GM18951 (cell line): ENCODE data around the gene FRMD3.

Source experiments
- POLR2A ChIP-seq: IDR thresholded peaks from 4 replicates; pipeline ENCODE4 v1.6.1; 2011; ENCODE audit warnings: mild to moderate bottlenecking; ENCODE audit not compliant: insufficient read length, insufficient read depth; ENCODE audit errors: extremely low read depth
- in situ Hi-C: fragments of 300-500 bp; cut with MboI; formaldehyde crosslinking; loops from one replicate; pipeline ENCODE4 v1.12.0; 2022; ENCODE audit warnings: low sequenced_read_pairs, mixed read lengths, inconsistent platforms; ENCODE audit not compliant: unreplicated experiment

Gene FRMD3

DNA sequence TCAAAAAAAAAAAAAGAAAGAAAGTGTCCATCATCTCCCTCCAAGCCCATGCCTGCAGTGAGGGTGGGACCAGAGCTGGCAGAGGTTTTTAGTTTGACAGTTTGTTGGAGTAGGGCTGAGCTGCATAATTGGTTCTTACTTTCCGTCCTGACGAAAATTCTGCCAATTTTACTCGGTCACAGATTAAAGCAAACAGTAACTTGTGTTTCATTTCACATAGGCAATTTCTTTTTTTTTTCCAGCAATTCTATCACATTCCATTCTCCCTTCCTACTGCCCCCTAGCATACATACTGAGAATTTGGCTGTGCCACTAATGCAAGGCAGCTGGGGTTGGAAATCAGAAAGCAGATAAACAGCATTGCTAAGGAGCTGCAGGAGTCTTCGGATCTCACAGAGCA lies 132.4 kb downstream of the FRMD3 start:
- in situ Hi-C loops = no loop called here
- TF ChIP-seq POLR2A = no peak

DNA sequence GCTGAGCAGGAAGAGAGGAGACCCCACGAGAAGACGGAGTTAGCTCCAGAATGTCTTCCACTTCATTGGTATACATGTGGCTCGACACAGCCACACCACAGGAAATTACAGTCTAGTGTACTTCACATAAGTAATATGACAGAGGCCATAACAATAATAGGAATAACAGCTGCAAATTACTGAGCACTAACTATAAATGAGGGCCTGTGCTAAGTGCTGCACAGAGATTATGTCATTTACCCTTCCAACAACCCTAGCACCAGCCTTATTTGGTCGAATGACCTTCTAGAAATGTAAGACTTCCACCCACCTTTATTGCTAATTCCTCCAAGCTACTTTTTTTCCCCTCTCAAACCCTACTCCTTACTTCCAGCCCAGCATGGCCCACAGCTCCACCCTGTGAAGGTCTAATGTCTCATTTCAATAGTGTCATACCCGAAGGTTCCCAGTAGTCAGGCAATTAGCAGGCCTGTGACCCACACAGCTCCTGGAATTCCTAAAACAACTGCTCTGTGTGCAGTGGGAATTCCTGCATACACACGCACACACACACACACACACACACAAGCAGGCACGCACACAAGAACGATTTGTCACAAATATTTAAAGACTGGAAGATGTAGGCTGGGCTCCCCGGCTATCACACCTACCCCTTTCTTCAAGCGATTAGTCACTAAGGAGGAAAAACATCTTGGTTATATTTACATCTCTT lies 134.5 kb downstream of the FRMD3 start:
- TF ChIP-seq POLR2A = no peak
- in situ Hi-C loops = no loop called here

DNA sequence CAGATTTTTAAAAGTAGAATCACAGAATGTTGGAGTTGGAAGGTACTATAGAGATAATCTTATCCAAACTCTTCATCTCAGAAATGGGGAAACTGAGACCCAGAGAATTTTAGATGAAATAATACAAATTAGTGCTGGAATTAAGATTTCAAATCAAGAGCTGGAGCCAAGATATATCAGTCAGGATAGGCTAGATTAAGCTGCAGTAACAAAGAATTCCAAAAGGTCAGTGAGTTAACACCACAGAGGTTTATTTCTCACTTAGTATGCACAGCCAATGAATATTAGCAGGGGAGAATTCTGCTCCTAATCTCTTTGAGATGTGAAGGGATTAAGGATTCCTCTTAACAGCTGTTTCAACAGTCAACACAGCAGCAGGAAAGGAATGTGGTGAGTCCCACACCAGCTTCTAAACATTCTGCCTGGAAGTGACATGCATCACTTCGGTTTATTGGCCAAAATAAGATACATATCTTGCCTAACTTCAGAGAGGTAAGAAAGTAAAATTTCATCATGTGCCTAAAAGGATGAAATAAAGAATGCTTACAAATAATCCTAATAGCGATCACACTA lies 136.8 kb downstream of the FRMD3 start:
- no peak for TF ChIP-seq POLR2A
- in situ Hi-C loops = no loop called here

DNA sequence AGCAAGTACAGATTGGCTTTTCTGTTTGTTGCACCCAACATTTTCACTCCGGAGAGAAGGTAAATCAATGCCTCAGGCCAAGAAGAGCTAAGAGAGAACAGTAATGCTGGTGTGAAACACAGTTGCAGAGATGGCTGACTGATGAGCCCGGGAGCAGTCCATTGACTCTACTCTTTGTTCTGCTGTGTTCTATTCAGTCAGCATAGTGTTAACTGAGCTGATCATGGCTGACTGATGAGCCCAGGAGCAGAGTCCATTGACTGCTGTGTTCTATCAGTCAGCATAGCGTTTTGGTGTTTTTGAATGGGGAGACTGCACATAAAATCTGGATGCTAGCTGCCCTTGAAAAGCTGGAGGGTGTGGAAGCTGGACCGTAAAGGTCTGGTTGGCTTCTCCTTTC lies 141.4 kb downstream of the FRMD3 start:
- no peak for TF ChIP-seq POLR2A
- in situ Hi-C loops = no loop called here

DNA sequence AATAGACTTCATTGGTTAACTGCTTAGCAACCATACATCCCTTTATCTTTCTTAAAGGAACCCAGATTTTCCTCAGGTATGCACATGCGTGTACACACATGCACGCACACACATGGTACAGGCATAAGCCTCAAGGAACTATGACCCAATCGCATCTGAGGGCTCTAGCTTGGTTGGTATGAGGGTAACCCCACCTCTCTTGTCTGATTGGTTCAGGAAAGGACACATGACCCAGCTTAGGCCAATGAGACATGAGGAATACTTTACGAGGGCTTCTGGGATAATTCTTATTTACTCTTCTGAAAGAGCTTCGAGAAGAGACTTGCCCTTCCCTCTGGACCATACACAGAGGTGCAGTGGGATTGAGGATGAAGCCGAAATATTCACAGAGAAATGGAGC lies 141.9 kb downstream of the FRMD3 start:
- in situ Hi-C loops = no loop called here
- TF ChIP-seq POLR2A = no peak

DNA sequence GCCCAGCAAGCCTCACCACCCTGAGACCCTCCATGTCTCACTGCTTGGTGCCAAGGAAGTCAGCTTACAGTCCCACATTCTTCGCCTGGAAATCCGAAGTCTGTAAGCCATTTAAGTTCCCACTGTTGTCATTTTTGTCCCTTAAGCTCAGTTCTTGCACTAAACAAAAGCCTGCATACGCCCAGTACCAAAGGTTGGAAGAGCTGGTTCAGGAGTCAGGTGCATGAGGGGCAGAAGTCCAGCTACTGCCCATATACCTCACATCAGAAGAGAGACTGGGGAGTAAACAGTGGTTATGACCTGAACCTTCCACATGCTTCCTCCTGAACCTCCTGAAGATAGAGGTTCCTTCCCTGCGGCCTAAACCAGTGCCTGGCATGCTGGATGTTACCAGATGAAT lies 146.0 kb downstream of the FRMD3 start:
- TF ChIP-seq POLR2A = no peak

DNA sequence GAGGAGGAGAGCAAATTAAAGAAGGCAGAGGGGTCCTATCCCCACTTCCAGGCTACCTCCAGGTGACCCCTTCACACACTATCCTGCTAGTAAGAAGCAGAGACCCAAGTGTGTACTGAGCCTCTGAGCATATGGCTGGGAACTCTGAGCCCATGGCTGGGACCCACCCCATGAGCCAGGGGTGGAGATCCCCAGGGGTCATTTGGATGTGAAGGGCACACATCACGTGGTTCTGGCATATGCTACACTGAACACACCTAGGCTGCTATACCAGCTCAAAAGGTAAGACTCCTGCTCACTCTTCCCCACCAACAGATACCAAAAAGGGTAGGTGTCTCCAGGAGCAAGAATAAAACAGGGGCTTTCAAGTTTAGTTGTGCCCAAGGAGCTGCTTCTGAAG lies 149.9 kb downstream of the FRMD3 start:
- no peak for TF ChIP-seq POLR2A

More for the DNA sequence above, 146.0 kb downstream of the FRMD3 start:
- in situ Hi-C loops = no loop called here

DNA sequence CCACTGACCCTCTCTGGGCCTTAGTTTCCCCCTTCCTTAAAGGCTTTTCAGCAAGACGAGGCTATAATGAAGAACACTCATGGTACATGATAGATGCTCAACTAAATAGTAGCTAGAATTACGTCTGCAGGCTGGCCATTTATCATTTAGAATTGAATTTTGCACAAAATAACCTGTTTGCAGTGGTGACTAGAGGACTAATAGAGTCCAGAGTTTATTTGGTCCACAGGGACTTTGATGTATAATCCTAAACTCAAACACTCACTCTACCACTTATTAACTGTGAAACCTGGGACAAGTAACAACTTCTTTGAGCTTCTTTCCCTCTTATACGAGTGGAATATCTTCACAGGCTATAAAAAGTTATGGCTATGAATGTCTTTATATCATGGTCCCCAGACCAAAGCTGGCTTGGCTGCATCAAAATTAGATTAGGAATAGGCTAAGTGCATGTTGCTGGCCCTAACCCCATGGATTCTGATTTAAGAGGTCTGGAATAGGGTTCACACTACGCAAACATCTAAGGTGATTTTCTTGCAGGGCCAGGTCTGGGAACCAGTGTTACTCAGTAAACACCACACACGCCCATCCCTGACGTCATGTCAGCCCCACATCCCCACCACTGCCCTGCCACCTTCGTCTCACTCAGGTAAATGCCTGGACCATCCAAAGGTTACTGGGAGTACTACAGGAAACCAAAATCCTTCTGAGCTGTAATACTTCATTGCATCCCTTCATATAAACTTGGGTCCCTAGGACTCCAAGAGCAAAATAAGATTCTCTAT lies 150.6 kb downstream of the FRMD3 start:
- in situ Hi-C loops = no loop called here

More for the DNA sequence above, 149.9 kb downstream of the FRMD3 start:
- in situ Hi-C loops = no loop called here

DNA sequence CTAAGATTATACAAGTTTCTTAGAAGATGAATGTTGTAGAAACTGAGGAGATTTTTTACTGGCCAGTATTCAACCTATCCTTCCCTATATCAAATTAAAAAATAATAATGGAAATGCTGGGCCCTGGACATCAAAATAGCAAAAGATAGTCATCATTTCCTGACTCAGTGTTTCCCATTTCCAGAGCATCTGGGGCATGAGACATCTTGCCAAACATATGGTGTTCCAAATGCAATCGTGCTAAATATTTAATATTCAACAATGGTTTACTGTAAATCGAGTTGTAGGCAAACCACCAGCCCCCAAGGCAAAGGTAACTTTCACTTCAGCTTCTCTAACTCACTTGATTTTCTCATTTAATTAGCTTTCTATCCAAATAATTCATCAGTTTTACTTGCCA lies 152.9 kb downstream of the FRMD3 start:
- no peak for TF ChIP-seq POLR2A
- in situ Hi-C loops = no loop called here

More for the DNA sequence above, 150.6 kb downstream of the FRMD3 start:
- TF ChIP-seq POLR2A = no peak

DNA sequence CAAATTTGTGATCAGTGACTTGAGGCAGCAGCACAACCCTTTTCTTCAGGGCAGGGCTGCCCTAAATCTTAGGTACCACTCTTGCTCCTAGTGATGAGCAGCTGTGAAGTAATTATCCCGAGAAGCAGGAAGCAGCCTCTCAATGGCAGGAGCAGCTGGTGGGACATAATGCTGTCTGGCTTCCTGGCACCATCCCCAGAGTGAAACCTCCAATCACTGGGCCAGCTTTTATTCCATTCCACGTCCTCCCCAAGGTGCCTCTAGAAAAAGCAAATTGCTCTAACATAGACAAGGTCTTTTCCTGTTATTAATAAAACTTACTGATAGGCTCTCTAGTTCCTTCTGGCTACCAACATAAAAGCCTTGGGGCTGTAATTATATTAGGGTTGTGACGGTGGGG lies 154.0 kb downstream of the FRMD3 start:
- in situ Hi-C loops = no loop called here
- TF ChIP-seq POLR2A = no peak

DNA sequence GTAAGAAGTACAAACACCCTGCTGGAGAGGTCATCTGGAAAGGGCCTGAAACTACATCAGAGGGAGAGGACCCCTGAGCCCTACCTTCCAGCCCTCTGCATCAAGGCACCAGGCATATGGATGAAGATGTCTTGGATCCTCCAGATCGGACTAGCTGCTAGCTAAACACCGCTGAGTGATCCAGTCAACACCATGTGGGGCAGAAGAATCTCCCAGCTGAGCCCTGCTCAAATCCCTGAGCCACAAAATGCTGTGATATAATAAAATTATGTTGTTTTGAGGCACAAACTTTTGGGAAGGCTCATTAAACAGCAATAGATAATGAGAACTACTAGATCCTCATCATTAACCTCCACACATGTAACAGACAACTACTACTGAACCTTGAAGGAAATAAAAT lies 155.2 kb downstream of the FRMD3 start:
- in situ Hi-C loops = no loop called here
- no peak for TF ChIP-seq POLR2A

DNA sequence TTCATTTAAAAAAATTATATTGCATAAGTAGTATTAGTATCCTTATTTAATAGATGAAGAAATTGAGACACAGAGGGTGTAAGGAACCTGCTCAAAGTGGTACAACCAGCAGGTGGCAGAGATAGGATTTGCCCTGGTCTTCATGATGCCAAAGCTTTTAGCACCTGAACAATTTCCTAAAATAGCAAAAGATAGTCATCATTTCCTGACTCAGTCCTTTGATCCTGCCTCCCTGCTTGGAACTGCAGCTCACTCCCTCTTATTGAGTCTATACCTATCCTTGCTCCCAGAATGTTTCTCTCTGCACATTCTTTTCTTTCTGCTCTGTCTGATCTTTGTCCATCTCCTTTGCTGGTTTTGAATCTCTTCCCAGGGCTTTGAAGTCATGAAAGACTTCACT lies 155.8 kb downstream of the FRMD3 start:
- no peak for TF ChIP-seq POLR2A
- in situ Hi-C loops = no loop called here

DNA sequence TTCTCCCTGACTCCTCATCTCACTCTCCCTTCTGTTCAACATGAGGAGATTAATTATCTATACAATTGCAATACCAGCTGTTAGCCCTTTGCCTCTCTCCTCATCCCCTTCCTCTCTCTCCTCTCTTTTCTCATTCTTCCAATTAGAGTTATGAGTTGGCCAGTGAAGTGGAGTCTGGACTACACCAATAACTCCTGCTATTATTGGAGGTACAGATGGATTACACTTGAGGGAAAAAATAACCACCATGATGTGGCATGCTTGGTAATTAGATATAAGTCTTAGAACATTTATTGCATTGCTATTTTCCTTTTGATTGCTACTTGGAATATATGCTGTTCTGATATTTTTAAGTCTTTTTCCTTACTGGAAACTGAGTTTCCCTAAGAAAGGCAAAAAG lies 159.2 kb downstream of the FRMD3 start:
- in situ Hi-C loops = no loop called here
- TF ChIP-seq POLR2A = no peak

DNA sequence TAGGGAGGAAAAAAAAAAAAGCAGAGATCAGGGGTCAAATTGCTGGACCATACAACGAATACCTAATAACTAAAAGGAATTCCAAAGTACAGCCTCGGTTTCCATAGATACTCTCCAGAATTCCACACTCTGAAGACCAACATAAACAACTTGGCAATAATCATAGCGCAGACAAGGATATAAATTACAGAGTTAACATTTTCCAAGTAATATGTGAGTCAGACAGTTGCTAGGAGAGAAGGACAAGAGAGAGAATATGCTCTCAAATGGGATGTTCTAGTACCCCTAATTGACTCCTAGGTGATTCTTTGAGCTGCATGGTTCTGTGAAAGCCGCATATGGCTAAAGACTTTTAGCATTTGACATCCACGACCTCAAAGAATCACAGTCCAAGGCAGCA lies 165.2 kb downstream of the FRMD3 start:
- no peak for TF ChIP-seq POLR2A
- in situ Hi-C loops = no loop called here
